A673 (cell line): ENCODE measurements around the gene ZNF384.

Experiments used
- CTCF ChIP-seq: fragments of 300-800, 200-600 bp; sonication (generic); conservative IDR thresholded peaks from 2 replicates; pipeline ENCODE4 v1.5.1; 2017; ENCODE audit warnings: low read depth, mild to moderate bottlenecking, antibody characterized with exemption, low read length, moderate library complexity, mixed read lengths
- EZH2 ChIP-seq: fragments of 200-600 bp; sonication (generic); IDR thresholded peaks from 2 replicates; pipeline ENCODE4 v1.6.1; 2017; ENCODE audit warnings: borderline replicate concordance, low read depth, mild to moderate bottlenecking, mixed read lengths, antibody characterized with exemption, low read length; ENCODE audit not compliant: poor library complexity, severe bottlenecking

GRCh38 chr12:6620885-6621274, 68.3 kb downstream of the ZNF384 start:
- TF ChIP-seq EZH2 (no peak), CTCF (no peak)
